ENCODE data around the gene CASKIN1. TPM values are rescaled to one million over a fixed set of nuclear protein-coding genes. Genes with fewer than 3 reads are reported as not detected.
A peak's percentile ranks its signal among the peaks of the same experiment; 100 is the strongest.

CASKIN1 gene
- polyA plus RNA-seq, 2 of the 4 experiments (the other 2 are of a cell fraction), result 0.27 to 0.87 TPM

DNA sequence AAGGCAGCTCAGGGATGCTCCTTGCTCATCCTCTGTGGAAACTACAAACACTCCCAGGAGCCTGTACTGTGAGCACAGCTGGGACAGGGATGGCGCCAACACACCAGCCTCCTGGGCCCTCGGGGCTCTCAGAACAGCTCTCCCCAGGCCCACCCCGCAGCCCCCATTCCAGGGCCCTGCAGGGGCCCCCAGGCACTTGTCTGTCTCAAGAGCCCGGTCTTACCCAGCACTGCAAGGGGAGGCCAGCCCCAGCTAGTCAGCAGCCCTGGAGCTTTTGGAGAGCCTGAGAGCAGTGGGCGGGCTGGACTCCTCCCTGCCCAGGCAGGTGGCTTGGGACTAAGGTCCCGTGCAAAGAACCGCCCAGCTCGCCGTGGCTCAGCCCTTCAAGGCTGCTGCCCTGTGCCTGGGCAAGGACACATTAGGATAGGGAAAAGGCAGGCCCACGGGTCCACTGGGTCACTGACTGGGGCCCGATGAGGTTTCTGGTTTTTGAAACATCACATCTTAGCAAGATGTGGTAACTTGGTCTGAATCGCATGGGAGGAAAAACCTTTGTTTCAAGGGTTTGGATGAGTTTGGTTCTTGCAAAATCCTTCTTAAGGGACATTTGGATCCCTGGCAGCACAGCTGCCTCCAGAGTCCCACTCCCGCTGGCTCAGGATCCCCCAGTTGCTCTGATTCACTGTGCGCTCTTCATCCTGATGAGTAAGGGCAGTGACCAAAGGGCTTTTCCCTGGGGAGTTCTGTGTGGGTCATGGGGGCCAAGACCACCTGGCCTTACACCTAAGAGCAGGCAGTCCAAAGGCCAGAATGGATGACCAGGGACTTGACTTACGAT is 42.7 kb upstream of the CASKIN1 start:
- 81% methylated on average over 8 of the region's 15 CpGs for WGBS (ENCODE audit: missing lambda C conversion rate)
- FAIRE-seq (no peak), ATAC-seq (peak; percentile 8 to 9; a peak in 4 of 6 replicates), DNase-seq (ENCODE audit: low read depth in 1 of 2, low spot score in 1 of 2) (no peak)
- POLR2A ChIA-PET, result interaction anchor here (1.0 to 1.2 kb wide), 2 partner anchors 12 to 84 kb away, joined by 3 read pairs; partner anchors contain the start of genes ECI1 and TRAF7
- CTCF ChIA-PET, result interaction anchor here (0.6 to 1.5 kb wide), 5 partner anchors 13 to 263 kb away, joined by 3 to 8 read pairs (median 3); partner anchors contain the start of gene ECI1
- no peak overlapping the region for H3K4me2 ChIP-seq
- no peak overlapping the region for H3K4me3 ChIP-seq
- no peaks in the 10 kb centered on the region for H3K9me3 ChIP-seq
- no peak overlapping the region for H3K27ac ChIP-seq
- TF ChIP-seq CHD2 (IDR thresholded peaks at IDR 0.05; ENCODE audit: low read length, partially characterized antibody), result no peak
- no peaks in the 10 kb centered on the region for H3K4me1 ChIP-seq

- Histone ChIP-seq H3K4me2 (no peak overlapping the region), H3K27ac (no peak overlapping the region), H3K4me1 (no peaks in the 10 kb centered on the region), H3K9me3 (no peaks in the 10 kb centered on the region), H3K4me3 (no peak overlapping the region)
- DNase-seq (ENCODE audit: low read depth in 1 of 2, low spot score in 1 of 2), result no peak
- CTCF ChIA-PET, result interaction anchor here (0.7 to 1.5 kb wide), 4 partner anchors 13 to 263 kb away, joined by 3 to 8 read pairs (median 4); partner anchors contain the start of gene ECI1
- peak; percentile 3 to 7; a peak in 4 of 6 replicates for ATAC-seq
- POLR2A ChIA-PET, result interaction anchor here (0.6 to 1.2 kb wide), 5 partner anchors 12 to 262 kb away, joined by 3 read pairs; partner anchors contain the start of genes ECI1 and TRAF7
- FAIRE-seq, result no peak
- whole genome bisulfite sequencing (ENCODE audit: missing lambda C conversion rate), result 83% methylated on average over 10 of the region's 18 CpGs
- no peak for TF ChIP-seq CEBPB (IDR thresholded peaks at IDR 0.05)
- no peak for TF ChIP-seq JUNB (IDR thresholded peaks at IDR 0.05)
- TF ChIP-seq HEYL (CRISPR knock-in tag; IDR thresholded peaks at IDR 0.05), result no peak
- TF ChIP-seq PHF8 (IDR thresholded peaks at IDR 0.05; ENCODE audit: borderline replicate concordance, low read depth), result no peak
These were observed 41.9 kb upstream of the CASKIN1 start for GRCh38 chr16:2238150-2238837.

- H3K27ac ChIP-seq, result no peak overlapping the region
- TF ChIP-seq GATA3 (IDR thresholded peaks at IDR 0.05; ENCODE audit: borderline replicate concordance) (no peak), CHD2 (IDR thresholded peaks at IDR 0.05; ENCODE audit: low read length, partially characterized antibody) (no peak), HOXB13 (CRISPR knock-in tag; IDR thresholded peaks at IDR 0.05; ENCODE audit: low read depth) (no peak), EP300 (IDR thresholded peaks at IDR 0.05) (no peak), CBX8 (IDR thresholded peaks at IDR 0.05) (no peak), HOXA7 (CRISPR knock-in tag; IDR thresholded peaks at IDR 0.05) (no peak), SMC3 (IDR thresholded peaks at IDR 0.05) (no peak)
- 97% methylated on average over 20 of the region's 65 CpGs for WGBS (ENCODE audit: missing lambda C conversion rate)
- H3K4me1 ChIP-seq, result no peaks in the 10 kb centered on the region
- POLR2A ChIA-PET, result interaction anchor here (0.7 to 0.9 kb wide), 2 partner anchors 12 to 15 kb away, joined by 3 read pairs; no protein-coding TSS in a partner anchor
- DNase-seq (ENCODE audit: low read depth in 1 of 2, low spot score in 1 of 2) (no peak), ATAC-seq (no peak; a peak in 1 of 6 replicates), FAIRE-seq (no peak)
- no peak overlapping the region for H3K4me3 ChIP-seq
- no peaks in the 10 kb centered on the region for H3K9me3 ChIP-seq
- CTCF ChIA-PET, result interaction anchor here (0.7 to 1.5 kb wide), 3 partner anchors 21 to 42 kb away, joined by 3 read pairs; no protein-coding TSS in a partner anchor
- no peak overlapping the region for H3K4me2 ChIP-seq
These were observed 41.2 kb upstream of the CASKIN1 start for GRCh38 chr16:2237493-2238149.

- no peak for FAIRE-seq
- no peak overlapping the region for H3K4me3 ChIP-seq
These were observed 40.7 kb upstream of the CASKIN1 start for GRCh38 chr16:2237102-2237482.

More at GRCh38 chr16:2237102-2237482, 40.7 kb upstream of the CASKIN1 start:
- POLR2A ChIA-PET, result interaction anchor here (0.9 kb wide), 1 partner anchor 11 kb away, joined by 3 read pairs; no protein-coding TSS in a partner anchor
- ATAC-seq (no peak), DNase-seq (ENCODE audit: low read depth in 1 of 2, low spot score in 1 of 2) (no peak)
- no peak overlapping the region for H3K4me2 ChIP-seq
- no peaks in the 10 kb centered on the region for H3K9me3 ChIP-seq
- CTCF ChIA-PET, result interaction anchor here (0.7 to 1.2 kb wide), 2 partner anchors 22 to 42 kb away, joined by 3 read pairs; no protein-coding TSS in a partner anchor
- 90% methylated on average over 10 of the region's 40 CpGs for WGBS (ENCODE audit: missing lambda C conversion rate)
- no peaks in the 10 kb centered on the region for H3K4me1 ChIP-seq
- TF ChIP-seq EP300 (IDR thresholded peaks at IDR 0.05), result no peak
- peak in 1 of 2 experiments; percentile 3; a peak in 1 of 5 replicates for TF ChIP-seq JUN (IDR thresholded peaks at IDR 0.05)
- no peak for TF ChIP-seq POLR2AphosphoS2 (conservative IDR thresholded peaks at IDR 0.05; ENCODE audit: low read length)
- H3K27ac ChIP-seq, result no peak overlapping the region
